ENCODE measurements around the gene MAML2. TPM values are rescaled to one million over a fixed set of nuclear protein-coding genes. Genes with fewer than 3 reads are reported as not detected.

The MAML2 gene
- total RNA-seq, 2 donors from 2014 or later = 29.2 to 34.9 TPM

DNA sequence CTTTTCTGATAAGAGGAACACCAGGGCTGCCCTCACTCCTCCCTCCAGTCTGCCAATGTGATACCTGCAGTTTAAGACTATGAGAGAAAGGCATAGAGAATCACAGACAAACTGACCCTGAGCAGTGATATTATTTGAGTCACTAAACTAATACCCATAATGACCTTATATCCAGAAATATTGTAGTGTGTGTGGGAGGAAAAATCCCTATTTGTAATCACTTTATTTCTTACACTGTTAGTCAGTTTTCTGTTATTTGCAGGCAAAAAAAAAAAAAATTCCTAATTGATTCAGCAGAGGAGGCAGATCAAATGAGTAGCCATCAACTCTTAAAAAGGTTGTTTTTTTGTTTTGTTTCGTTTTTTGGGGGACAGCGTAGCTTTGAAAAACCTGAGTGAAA is 82.5 kb downstream of the MAML2 start:
- Mint-ChIP-seq H3K4me1 (peaks cover 58% of the 10 kb centered on the region), H3K27me3 (no peaks in the 10 kb centered on the region), H3K4me3 (no peak overlapping the region), H3K36me3 (ENCODE audit: low read depth) (peaks cover 10% of the 10 kb centered on the region), H3K27ac (peak overlapping the region; percentile 96)
- H3K9me3 ChIP-seq (ENCODE audit: control insufficient read depth, low read length, poor library complexity, severe bottlenecking) = no peaks in the 10 kb centered on the region
- ATAC-seq (no peak), DNase-seq (no peak)

DNA sequence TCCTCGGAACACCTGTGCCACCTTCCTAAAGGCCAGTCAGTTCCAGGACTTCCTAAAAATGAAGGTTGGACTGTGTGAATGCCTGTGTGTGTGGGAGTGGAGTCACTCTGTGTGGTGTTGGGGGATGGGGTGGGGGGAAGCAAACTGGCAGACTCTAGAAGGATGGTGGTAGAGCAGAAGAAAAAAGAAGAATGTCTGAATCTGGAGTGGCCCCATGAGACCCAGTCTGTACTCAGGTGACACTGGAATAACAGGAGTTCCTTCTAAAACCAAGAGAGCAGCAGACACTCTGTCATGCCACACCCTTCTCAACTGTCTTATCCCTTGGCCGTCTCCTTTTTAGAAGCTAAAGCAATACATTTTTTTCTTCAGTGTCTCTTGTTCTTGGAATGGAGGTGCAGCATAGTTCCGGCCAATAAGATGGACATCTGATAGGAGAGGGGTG is 82.9 kb downstream of the MAML2 start:
- Mint-ChIP-seq H3K27me3 (no peaks in the 10 kb centered on the region), H3K36me3 (ENCODE audit: low read depth) (peaks cover 5% of the 10 kb centered on the region), H3K4me3 (no peak overlapping the region), H3K4me1 (peaks cover 58% of the 10 kb centered on the region), H3K27ac (peak overlapping the region; percentile 96)
- DNase-seq (no peak), ATAC-seq (no peak)
- no peaks in the 10 kb centered on the region for H3K9me3 ChIP-seq (ENCODE audit: control insufficient read depth, low read length, poor library complexity, severe bottlenecking)

- peaks cover 59% of the 10 kb centered on the region for H3K4me1 Mint-ChIP-seq
- peak overlapping the region; percentile 77 for H3K4me3 Mint-ChIP-seq
- H3K27ac Mint-ChIP-seq = peak overlapping the region; percentile 96
- H3K9me3 ChIP-seq (ENCODE audit: control insufficient read depth, low read length, poor library complexity, severe bottlenecking) = no peaks in the 10 kb centered on the region
- peaks cover 3% of the 10 kb centered on the region for H3K36me3 Mint-ChIP-seq (ENCODE audit: low read depth)
- no peak for DNase-seq
- no peaks in the 10 kb centered on the region for H3K27me3 Mint-ChIP-seq
- ATAC-seq = no peak
Measured at GRCh38 chr11:96259134-96259830, 83.7 kb downstream of the MAML2 start.

GRCh38 chr11:96257972-96258934 is 84.7 kb downstream of the MAML2 start:
- peak; percentile 86 for ATAC-seq
- peak in 2 of 3 donors; percentile 22 to 25 for DNase-seq
- H3K27me3 Mint-ChIP-seq = no peaks in the 10 kb centered on the region
- H3K27ac Mint-ChIP-seq = peak overlapping the region; percentile 96
- H3K4me3 Mint-ChIP-seq = peak overlapping the region; percentile 77
- H3K4me1 Mint-ChIP-seq = peaks cover 60% of the 10 kb centered on the region
- H3K36me3 Mint-ChIP-seq (ENCODE audit: low read depth) = peaks cover 3% of the 10 kb centered on the region
- no peaks in the 10 kb centered on the region for H3K9me3 ChIP-seq (ENCODE audit: control insufficient read depth, low read length, poor library complexity, severe bottlenecking)

GRCh38 chr11:96257036-96257435 is 86.0 kb downstream of the MAML2 start:
- Mint-ChIP-seq H3K27me3 (no peaks in the 10 kb centered on the region), H3K4me3 (peak overlapping the region; percentile 77), H3K4me1 (peaks cover 59% of the 10 kb centered on the region), H3K36me3 (ENCODE audit: low read depth) (peaks cover under 1% of the 10 kb centered on the region), H3K27ac (peak overlapping the region; percentile 96)
- DNase-seq (no peak), ATAC-seq (no peak)
- H3K9me3 ChIP-seq (ENCODE audit: control insufficient read depth, low read length, poor library complexity, severe bottlenecking) = no peaks in the 10 kb centered on the region

- H3K9me3 ChIP-seq (ENCODE audit: control insufficient read depth, low read length, poor library complexity, severe bottlenecking) = no peaks in the 10 kb centered on the region
- Mint-ChIP-seq H3K27me3 (no peaks in the 10 kb centered on the region), H3K4me1 (peaks cover 60% of the 10 kb centered on the region), H3K4me3 (peak overlapping the region; percentile 88), H3K36me3 (ENCODE audit: low read depth) (peaks cover 2% of the 10 kb centered on the region), H3K27ac (peak overlapping the region; percentile 96)
- ATAC-seq (no peak), DNase-seq (no peak)
Measured at GRCh38 chr11:96256215-96257011, 86.6 kb downstream of the MAML2 start.

GRCh38 chr11:96254854-96255253 is 88.1 kb downstream of the MAML2 start:
- ATAC-seq = peak; percentile 23
- H3K4me3 Mint-ChIP-seq = peak overlapping the region; percentile 75

GRCh38 chr11:96254087-96254486 is 88.9 kb downstream of the MAML2 start:
- Mint-ChIP-seq H3K27ac (peak overlapping the region; percentile 96), H3K36me3 (ENCODE audit: low read depth) (peaks cover 2% of the 10 kb centered on the region), H3K27me3 (no peaks in the 10 kb centered on the region), H3K4me1 (peaks cover 61% of the 10 kb centered on the region), H3K4me3 (peak overlapping the region; percentile 90)
- no peak for DNase-seq
- ATAC-seq = peak; percentile 24
- no peaks in the 10 kb centered on the region for H3K9me3 ChIP-seq (ENCODE audit: control insufficient read depth, low read length, poor library complexity, severe bottlenecking)

More at GRCh38 chr11:96254854-96255253, 88.1 kb downstream of the MAML2 start:
- H3K9me3 ChIP-seq (ENCODE audit: control insufficient read depth, low read length, poor library complexity, severe bottlenecking) = no peaks in the 10 kb centered on the region
- Mint-ChIP-seq H3K4me1 (peaks cover 61% of the 10 kb centered on the region), H3K27me3 (no peaks in the 10 kb centered on the region), H3K27ac (peak overlapping the region; percentile 96), H3K36me3 (ENCODE audit: low read depth) (peaks cover 2% of the 10 kb centered on the region)
- DNase-seq = no peak

DNA sequence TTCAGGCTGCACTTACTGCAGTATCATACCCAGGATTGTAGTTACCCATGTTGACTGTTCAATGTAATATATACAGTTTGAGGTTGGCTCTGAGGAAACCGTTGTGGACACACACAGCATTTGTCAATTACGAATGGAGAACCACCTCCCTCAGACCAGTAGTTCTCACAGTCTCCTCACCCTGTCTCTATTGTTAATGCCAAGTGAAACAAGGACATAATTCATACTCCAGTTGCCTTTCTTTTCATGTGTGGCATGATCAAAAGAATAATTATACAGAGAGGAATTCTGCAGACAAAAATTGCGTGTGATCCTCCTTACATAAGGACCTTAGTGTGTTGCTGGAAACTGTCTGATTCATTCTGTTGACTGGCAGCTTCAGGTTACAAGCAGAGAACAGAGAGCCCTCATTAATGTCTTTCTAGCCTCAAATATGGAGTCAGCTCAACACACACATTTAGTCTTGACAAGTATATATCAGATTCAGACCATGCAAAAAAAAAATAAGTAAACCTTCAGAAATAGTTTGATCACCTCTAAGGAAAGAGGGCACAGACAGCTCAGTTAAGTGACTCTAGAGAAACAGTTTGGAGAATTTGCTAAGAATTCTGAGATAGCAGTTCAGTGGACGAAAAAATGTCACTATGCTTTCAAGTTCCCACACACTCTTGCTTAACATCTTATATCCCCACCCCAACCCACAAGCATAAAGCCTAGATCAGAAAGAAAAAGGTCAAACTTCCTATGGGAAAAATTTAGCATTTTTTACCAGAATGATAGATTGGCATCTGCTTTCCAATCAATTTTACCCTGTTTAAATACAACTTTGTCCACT is 96.1 kb downstream of the MAML2 start:
- peak overlapping the region; percentile 37 for H3K4me3 Mint-ChIP-seq
- no peaks in the 10 kb centered on the region for H3K9me3 ChIP-seq (ENCODE audit: control insufficient read depth, low read length, poor library complexity, severe bottlenecking)
- peak overlapping the region; percentile 90 for H3K27ac Mint-ChIP-seq
- no peaks in the 10 kb centered on the region for H3K27me3 Mint-ChIP-seq
- no peaks in the 10 kb centered on the region for H3K36me3 Mint-ChIP-seq (ENCODE audit: low read depth)
- ATAC-seq = no peak
- no peak for DNase-seq
- H3K4me1 Mint-ChIP-seq = peaks cover 43% of the 10 kb centered on the region

- H3K4me3 Mint-ChIP-seq = peak overlapping the region; percentile 93
Measured at GRCh38 chr11:96242971-96243647, 99.9 kb downstream of the MAML2 start.

GRCh38 chr11:96242191-96242847 is 100.7 kb downstream of the MAML2 start:
- H3K27ac Mint-ChIP-seq = peak overlapping the region; percentile 95
- no peaks in the 10 kb centered on the region for H3K27me3 Mint-ChIP-seq
- peak overlapping the region; percentile 41 for H3K4me3 Mint-ChIP-seq
- ATAC-seq (no peak), DNase-seq (no peak)
- peaks cover 25% of the 10 kb centered on the region for H3K4me1 Mint-ChIP-seq
- H3K9me3 ChIP-seq (ENCODE audit: control insufficient read depth, low read length, poor library complexity, severe bottlenecking) = no peaks in the 10 kb centered on the region
- H3K36me3 Mint-ChIP-seq (ENCODE audit: low read depth) = no peaks in the 10 kb centered on the region

More at GRCh38 chr11:96242971-96243647, 99.9 kb downstream of the MAML2 start:
- ATAC-seq (peak; percentile 89), DNase-seq (peak; percentile 44 to 69 (median 57))
- Mint-ChIP-seq H3K36me3 (ENCODE audit: low read depth) (no peaks in the 10 kb centered on the region), H3K4me1 (peaks cover 30% of the 10 kb centered on the region), H3K27ac (peak overlapping the region; percentile 95), H3K27me3 (no peaks in the 10 kb centered on the region)
- no peaks in the 10 kb centered on the region for H3K9me3 ChIP-seq (ENCODE audit: control insufficient read depth, low read length, poor library complexity, severe bottlenecking)
